ENCODE results near the gene SMC1B.

DNA sequence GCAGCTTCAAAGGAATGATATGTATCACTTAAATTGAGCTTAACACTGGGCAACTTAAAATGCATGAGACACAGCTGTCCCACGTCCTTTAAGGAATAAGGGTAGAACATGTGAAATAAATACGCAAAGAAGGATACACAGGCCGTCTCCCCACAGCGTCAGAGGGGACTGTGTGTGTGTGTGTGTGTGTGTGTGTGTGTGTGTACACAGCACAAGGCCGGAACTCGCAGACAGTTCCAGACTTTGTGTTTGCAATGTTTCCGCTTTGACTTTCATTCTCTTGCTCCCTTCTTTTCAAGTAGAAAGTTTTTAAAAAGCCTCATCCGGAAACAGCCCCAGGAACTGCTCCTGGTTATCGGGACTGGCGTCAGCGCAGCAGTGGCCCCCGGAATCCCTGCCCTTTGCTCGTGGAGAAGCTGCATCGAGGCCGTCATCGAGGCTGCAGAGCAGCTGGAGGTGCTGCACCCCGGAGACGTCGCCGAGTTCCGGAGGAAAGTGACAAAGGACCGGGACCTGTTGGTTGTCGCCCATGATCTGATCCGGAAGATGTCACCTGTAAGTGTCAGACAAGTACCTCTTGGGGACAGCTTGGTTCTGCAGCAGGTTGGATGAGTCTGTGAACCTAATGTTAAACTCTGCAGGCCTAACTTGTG is 90.4 kb downstream of the SMC1B start:
- TF ChIP-seq FOSL2 (IDR thresholded peaks at IDR 0.05) (no peak), FOSL2 (CRISPR knock-in tag; IDR thresholded peaks at IDR 0.05) (no peak), CTCF (IDR thresholded peaks at IDR 0.05) (no peak), NPAS2 (CRISPR knock-in tag; IDR thresholded peaks at IDR 0.05; ENCODE audit: borderline replicate concordance) (no peak), EP300 (IDR thresholded peaks at IDR 0.05) (no peak)
- TF ChIP-seq, protein P1, sequence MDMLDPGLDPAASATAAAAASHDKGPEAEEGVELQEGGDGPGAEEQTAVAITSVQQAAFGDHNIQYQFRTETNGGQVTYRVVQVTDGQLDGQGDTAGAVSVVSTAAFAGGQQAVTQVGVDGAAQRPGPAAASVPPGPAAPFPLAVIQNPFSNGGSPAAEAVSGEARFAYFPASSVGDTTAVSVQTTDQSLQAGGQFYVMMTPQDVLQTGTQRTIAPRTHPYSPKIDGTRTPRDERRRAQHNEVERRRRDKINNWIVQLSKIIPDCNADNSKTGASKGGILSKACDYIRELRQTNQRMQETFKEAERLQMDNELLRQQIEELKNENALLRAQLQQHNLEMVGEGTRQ (IDR thresholded peaks at IDR 0.05), result no peak

Data from A549 (cell line).